Measurements from ENCODE around the gene BBS2.

Gene BBS2

DNA sequence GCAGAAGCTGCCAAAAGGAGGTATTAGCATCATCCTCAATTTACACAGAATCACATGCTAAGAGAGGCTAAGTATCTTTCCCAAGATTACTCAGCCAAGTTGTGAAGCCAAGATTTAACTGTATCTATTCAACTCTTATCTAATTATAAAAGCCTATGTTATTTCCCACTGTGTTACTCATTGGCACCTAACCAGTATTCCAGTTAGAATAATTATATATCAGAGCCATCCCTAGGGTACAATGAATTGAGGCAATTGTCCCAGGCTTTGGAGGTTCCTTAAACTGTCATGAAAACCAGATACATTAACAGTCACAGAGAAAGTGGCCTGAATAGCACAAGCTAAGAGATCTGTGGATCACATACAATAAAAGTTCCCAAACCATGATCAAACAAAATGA, 83.6 kb downstream of the BBS2 start:
- Histone ChIP-seq H3K9ac (ENCODE audit: low read depth, low read length) (no peak overlapping the region), H3K27me3 (ENCODE audit: insufficient read depth, low read length, poor library complexity) (no peaks in the 10 kb centered on the region), H3K27ac (ENCODE audit: low read length) (no peak overlapping the region), H3K4me2 (ENCODE audit: insufficient read depth, low read length) (no peak overlapping the region), H2AFZ (ENCODE audit: low read depth, low read length) (no peak overlapping the region), H3K4me1 (ENCODE audit: insufficient read depth, low read length) (no peaks in the 10 kb centered on the region), H3K4me3 (ENCODE audit: low read depth in 1 of 2, low read length in 2 of 2) (no peak overlapping the region), H3K79me2 (ENCODE audit: insufficient read depth, low read length) (peaks cover 26% of the 10 kb centered on the region; the same call in 1 of the 2 replicates), H4K20me1 (ENCODE audit: insufficient read depth, low read length) (peaks cover 12% of the 10 kb centered on the region; the same call in 1 of the 2 replicates), H3K36me3 (ENCODE audit: insufficient read depth, low read length) (peaks cover 84% of the 10 kb centered on the region), H3K9me3 (ENCODE audit: insufficient read depth, low read length, severe bottlenecking) (no peaks in the 10 kb centered on the region)
- no peak for ATAC-seq (ENCODE audit: insufficient read depth, low read depth)
- TF ChIP-seq CTCF (IDR thresholded peaks at IDR 0.05; ENCODE audit: borderline replicate concordance, extremely low read depth, low read length, poor library complexity, severe bottlenecking), result no peak
- TF ChIP-seq EZH2 (IDR thresholded peaks at IDR 0.05; ENCODE audit: borderline replicate concordance, low read depth, low read length, severe bottlenecking), result no peak
- no peak for DNase-seq

Data from DND-41 (cell line).